Suprapubic skin (tissue), 4 donors: ENCODE measurements around the gene ZMYND10.

Experiments
- EP300 ChIP-seq: sonication (generic); formaldehyde crosslinking; IDR thresholded peaks from one replicate; pipeline ENCODE4 v1.6.1; 2017; ENCODE audit warnings: antibody characterized with exemption
- POLR2A ChIP-seq, 2 donors: fragments of 450-650 bp; IDR thresholded peaks; one replicate each; pipeline ENCODE4 v1.6.1; 2017; ENCODE audit warnings: antibody characterized with exemption in 2 of 2, mild to moderate bottlenecking in 2 of 2, moderate library complexity in 2 of 2
- POLR2AphosphoS5 ChIP-seq, 3 donors: sonication (generic); formaldehyde crosslinking; IDR thresholded peaks; one replicate each; pipeline ENCODE4 v1.6.1; 2017; ENCODE audit warnings: antibody characterized with exemption in 3 of 3
- TF ChIP-seq, protein P1 (sequence below), 2 donors: fragments of 200-600 bp in 1 of 2; fragments of 450-650 bp in 1 of 2; sonication (generic) in 1 of 2; IDR thresholded peaks; one replicate each; pipeline ENCODE4 v1.5.1; 2016 to 2019; ENCODE audit warnings: antibody characterized with exemption in 2 of 2, mild to moderate bottlenecking in 1 of 2, moderate library complexity in 1 of 2

DNA sequence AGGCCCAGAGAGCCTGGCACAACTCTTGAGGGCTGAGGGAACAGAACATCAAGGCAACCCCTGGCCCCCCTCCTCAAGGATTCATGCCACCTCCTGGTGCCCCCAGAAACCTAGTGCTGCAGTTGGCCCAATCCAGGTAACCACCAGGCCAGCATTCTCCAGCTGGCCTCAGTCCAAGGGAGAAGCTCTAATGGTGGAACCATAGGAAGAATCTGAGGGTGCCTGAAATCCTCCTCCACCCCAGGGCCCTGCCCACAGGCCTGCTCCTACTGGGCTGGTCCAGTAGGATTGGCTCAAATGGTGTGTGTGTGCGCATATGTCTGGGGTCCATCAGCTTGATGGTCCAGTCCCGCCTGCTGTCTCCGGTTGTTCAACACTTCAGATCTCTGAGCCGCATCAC is 30.7 kb downstream of the ZMYND10 start:
- no peak for TF ChIP-seq POLR2AphosphoS5 (IDR thresholded peaks at IDR 0.05)
- TF ChIP-seq EP300 = no peak
- TF ChIP-seq, protein P1, sequence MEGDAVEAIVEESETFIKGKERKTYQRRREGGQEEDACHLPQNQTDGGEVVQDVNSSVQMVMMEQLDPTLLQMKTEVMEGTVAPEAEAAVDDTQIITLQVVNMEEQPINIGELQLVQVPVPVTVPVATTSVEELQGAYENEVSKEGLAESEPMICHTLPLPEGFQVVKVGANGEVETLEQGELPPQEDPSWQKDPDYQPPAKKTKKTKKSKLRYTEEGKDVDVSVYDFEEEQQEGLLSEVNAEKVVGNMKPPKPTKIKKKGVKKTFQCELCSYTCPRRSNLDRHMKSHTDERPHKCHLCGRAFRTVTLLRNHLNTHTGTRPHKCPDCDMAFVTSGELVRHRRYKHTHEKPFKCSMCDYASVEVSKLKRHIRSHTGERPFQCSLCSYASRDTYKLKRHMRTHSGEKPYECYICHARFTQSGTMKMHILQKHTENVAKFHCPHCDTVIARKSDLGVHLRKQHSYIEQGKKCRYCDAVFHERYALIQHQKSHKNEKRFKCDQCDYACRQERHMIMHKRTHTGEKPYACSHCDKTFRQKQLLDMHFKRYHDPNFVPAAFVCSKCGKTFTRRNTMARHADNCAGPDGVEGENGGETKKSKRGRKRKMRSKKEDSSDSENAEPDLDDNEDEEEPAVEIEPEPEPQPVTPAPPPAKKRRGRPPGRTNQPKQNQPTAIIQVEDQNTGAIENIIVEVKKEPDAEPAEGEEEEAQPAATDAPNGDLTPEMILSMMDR (IDR thresholded peaks at IDR 0.05) = no peak
- TF ChIP-seq POLR2A (IDR thresholded peaks at IDR 0.05) = no peak
